Measurements from ENCODE around the gene RPE65.

The RPE65 gene

GRCh38 chr1:68379085-68379478 is 70.7 kb downstream of the RPE65 start:
- DNase-seq (ENCODE audit: extremely low read depth, insufficient read length): no peak

More at GRCh38 chr1:68379085-68379478, 70.7 kb downstream of the RPE65 start:
- H3K36me3 ChIP-seq (ENCODE audit: control insufficient read depth, insufficient read depth, low read length): no peaks in the 10 kb centered on the region
- H3K4me3 ChIP-seq (replicated peaks; ENCODE audit: low read depth, low read length): no peak overlapping the region
- H3K27me3 ChIP-seq (replicated peaks; ENCODE audit: control insufficient read depth, insufficient read depth, low read length): no peaks in the 10 kb centered on the region
- no peak for TF ChIP-seq CTCF (IDR thresholded peaks at IDR 0.05; ENCODE audit: insufficient read depth, low read length, poor library complexity, severe bottlenecking)

All from GM06990 (cell line).